HG02678 (cell line): Measurements from ENCODE around the gene PTPN23.

ENCODE experiments used
- ATAC-seq: cut with Tn5 transposase; IDR thresholded peaks from one replicate; pipeline ENCODE4 v1.9.1; 2021; ENCODE audit warnings: mild to moderate bottlenecking, moderate library complexity; ENCODE audit not compliant: unreplicated experiment

The PTPN23 gene

GRCh38 chr3:47419083-47420043 lies 38.5 kb downstream of the PTPN23 start:
- no peak for ATAC-seq

- ATAC-seq: no peak
Observed at GRCh38 chr3:47420044-47420430, 39.2 kb downstream of the PTPN23 start.

- peak; percentile 74 for ATAC-seq
Observed at GRCh38 chr3:47420511-47421484, 40.0 kb downstream of the PTPN23 start.

- no peak for ATAC-seq
Observed at GRCh38 chr3:47421741-47422649, 41.2 kb downstream of the PTPN23 start.

GRCh38 chr3:47422743-47423142 lies 41.9 kb downstream of the PTPN23 start:
- ATAC-seq: no peak

GRCh38 chr3:47423548-47424145 lies 42.8 kb downstream of the PTPN23 start:
- no peak for ATAC-seq

- no peak for ATAC-seq
Observed at GRCh38 chr3:47424434-47425382, 43.9 kb downstream of the PTPN23 start.

GRCh38 chr3:47425383-47425778 lies 44.6 kb downstream of the PTPN23 start:
- ATAC-seq: no peak

GRCh38 chr3:47425959-47426358 lies 45.1 kb downstream of the PTPN23 start:
- ATAC-seq: no peak

- no peak for ATAC-seq
Observed at GRCh38 chr3:47427866-47428265, 47.0 kb downstream of the PTPN23 start.

- no peak for ATAC-seq
Observed at GRCh38 chr3:47428662-47429061, 47.8 kb downstream of the PTPN23 start.

- no peak for ATAC-seq
Observed at GRCh38 chr3:47429476-47430270, 48.9 kb downstream of the PTPN23 start.

- no peak for ATAC-seq
Observed at GRCh38 chr3:47430606-47431005, 49.8 kb downstream of the PTPN23 start.

- no peak for ATAC-seq
Observed at GRCh38 chr3:47431225-47431624, 50.4 kb downstream of the PTPN23 start.

- no peak for ATAC-seq
Observed at GRCh38 chr3:47432673-47433072, 51.9 kb downstream of the PTPN23 start.

- no peak for ATAC-seq
Observed at GRCh38 chr3:47433796-47434195, 53.0 kb downstream of the PTPN23 start.

GRCh38 chr3:47434849-47435248 lies 54.0 kb downstream of the PTPN23 start:
- no peak for ATAC-seq

- ATAC-seq: no peak
Observed at GRCh38 chr3:47436180-47436579, 55.4 kb downstream of the PTPN23 start.
